ENCODE measurements around the gene CTNNBL1.

CTNNBL1 gene

GRCh38 chr20:37921341-37921929 lies 227.6 kb downstream of the CTNNBL1 start:
- no peak overlapping the region for H4K91ac ChIP-seq (ENCODE audit: low read depth, low read length)
- H4K12ac ChIP-seq (ENCODE audit: low read depth, low read length) = no peak overlapping the region
- DNase-seq = no peak
- H3K4ac ChIP-seq (ENCODE audit: low read depth, low read length) = no peak overlapping the region
- no peak overlapping the region for H2AK5ac ChIP-seq (ENCODE audit: low read length)
- H3K4me2 ChIP-seq (ENCODE audit: low read length) = no peak overlapping the region
- H3K79me2 ChIP-seq (ENCODE audit: control insufficient read depth, insufficient read depth, low read length, poor library complexity) = no peaks in the 10 kb centered on the region
- H3K14ac ChIP-seq (ENCODE audit: low read length) = no peak overlapping the region
- no peak overlapping the region for H3K4me3 ChIP-seq (ENCODE audit: low read depth, low read length)
- H3K79me1 ChIP-seq (ENCODE audit: low read length) = no peaks in the 10 kb centered on the region
- H3K27ac ChIP-seq (ENCODE audit: low read depth, low read length) = no peak overlapping the region
- H2BK12ac ChIP-seq (ENCODE audit: low read length) = no peak overlapping the region
- no peak overlapping the region for H2BK5ac ChIP-seq (ENCODE audit: low read depth, low read length, poor library complexity)
- no peaks in the 10 kb centered on the region for H3K27me3 ChIP-seq (ENCODE audit: insufficient read depth, low read length)
- no peak overlapping the region for H2AFZ ChIP-seq (ENCODE audit: insufficient read depth, low read length, poor library complexity)
- no peak overlapping the region for H2BK120ac ChIP-seq (ENCODE audit: insufficient read depth, low read length, poor library complexity)
- no peak overlapping the region for H3K18ac ChIP-seq (ENCODE audit: low read length)
- H3K23ac ChIP-seq (ENCODE audit: low read length) = no peak overlapping the region
- no peak overlapping the region for H3K9ac ChIP-seq (ENCODE audit: low read length)
- H4K8ac ChIP-seq (ENCODE audit: low read depth, low read length) = no peak overlapping the region
- peaks cover 0 to 3% of the 10 kb centered on the region in 2 experiments for H3K4me1 ChIP-seq (ENCODE audit: control insufficient read depth in 1 of 2, insufficient read depth in 2 of 2, low read length in 2 of 2)
- H3K36me3 ChIP-seq (ENCODE audit: control insufficient read depth in 1 of 2, insufficient read depth in 2 of 2, low read length in 2 of 2) = no peaks in the 10 kb centered on the region
- WGBS (ENCODE audit: extremely low coverage, insufficient coverage, insufficient read length) = no CpG with 5 or more reads among the region's 6 CpGs
- H3K9me3 ChIP-seq (ENCODE audit: insufficient read depth, low read depth, low read length) = no peaks in the 10 kb centered on the region
